Activated CD4-positive, alpha-beta T cell treated with anti-CD3 and anti-CD28 coated beads, Interleukin-2, amount 50 U/mL, for 16 hours (primary cell): ENCODE results near the gene NEO1.
A peak's percentile ranks its signal among the peaks of the same experiment; 100 is the strongest.
"Not testable (repeated sequence)": the region's sequence is repeated elsewhere in the genome, so short reads cannot be mapped to it uniquely, and the experiment has no call there.

Source experiments
- DNase-seq: peaks from one replicate; pipeline ENCODE4 v3.0.0-alpha.2; 2020

The NEO1 gene

DNA sequence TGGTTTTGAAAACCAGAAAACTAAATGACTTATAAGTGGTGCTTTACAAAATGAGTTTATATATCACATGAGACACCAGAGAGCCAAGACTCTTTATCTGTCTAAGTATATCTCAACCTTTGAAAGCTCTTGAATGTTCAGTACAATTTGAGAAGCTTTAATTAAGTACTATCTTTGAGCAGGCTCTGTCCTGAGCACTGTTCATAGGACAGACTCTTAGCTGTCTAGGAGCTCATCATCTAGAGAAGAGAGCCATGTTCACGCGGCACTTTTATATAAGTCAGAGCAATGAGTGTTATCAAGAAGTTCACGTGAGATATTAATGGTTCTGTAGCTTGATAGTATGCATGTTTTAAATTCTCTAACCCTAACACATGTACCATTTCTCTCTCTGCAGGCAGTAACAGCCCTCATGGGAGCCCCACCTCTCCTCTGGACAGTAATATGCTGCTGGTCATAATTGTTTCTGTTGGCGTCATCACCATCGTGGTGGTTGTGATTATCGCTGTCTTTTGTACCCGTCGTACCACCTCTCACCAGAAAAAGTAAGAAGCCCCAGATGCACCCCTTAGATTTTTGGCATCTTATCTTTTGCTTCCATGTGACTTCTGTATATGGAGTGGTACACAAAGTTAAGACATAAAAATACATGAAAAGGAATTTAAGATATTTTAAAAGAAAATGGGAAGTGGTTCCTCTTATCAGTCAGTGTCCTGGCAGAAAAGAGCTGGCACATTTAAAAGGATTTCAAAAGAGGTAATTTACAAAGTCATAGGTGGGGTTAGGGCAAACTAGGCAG is 230.5 kb downstream of the NEO1 start:
- DNase-seq = no peak

DNA sequence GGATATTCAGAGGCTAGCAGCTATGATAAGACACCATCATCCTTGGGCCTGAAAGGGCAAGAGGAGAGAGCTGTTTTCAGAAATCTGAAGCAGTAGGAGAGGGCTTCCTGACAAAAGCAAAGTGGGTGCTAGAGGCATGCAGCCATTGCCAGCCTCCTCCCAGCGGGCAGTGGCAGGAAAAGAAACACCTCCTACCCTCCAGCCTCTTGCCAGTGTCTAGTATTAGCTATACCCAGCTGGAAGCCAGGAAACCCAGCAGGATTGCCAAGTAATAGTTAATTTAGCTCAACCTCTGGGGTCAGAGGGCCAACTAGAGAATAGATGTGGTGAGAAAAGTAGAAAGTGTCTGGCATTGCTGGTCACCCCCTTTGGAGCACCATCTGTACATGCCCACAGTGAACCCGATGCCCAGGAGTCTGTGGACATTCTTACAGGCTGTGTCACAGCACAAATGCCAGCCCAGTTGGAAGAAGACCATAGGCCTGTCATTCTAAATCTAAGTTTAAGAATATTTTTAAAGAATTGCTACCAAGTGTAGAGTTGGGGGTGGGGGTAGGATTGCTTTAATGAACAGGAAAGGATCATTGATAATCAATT is 231.2 kb downstream of the NEO1 start:
- DNase-seq = no peak

DNA sequence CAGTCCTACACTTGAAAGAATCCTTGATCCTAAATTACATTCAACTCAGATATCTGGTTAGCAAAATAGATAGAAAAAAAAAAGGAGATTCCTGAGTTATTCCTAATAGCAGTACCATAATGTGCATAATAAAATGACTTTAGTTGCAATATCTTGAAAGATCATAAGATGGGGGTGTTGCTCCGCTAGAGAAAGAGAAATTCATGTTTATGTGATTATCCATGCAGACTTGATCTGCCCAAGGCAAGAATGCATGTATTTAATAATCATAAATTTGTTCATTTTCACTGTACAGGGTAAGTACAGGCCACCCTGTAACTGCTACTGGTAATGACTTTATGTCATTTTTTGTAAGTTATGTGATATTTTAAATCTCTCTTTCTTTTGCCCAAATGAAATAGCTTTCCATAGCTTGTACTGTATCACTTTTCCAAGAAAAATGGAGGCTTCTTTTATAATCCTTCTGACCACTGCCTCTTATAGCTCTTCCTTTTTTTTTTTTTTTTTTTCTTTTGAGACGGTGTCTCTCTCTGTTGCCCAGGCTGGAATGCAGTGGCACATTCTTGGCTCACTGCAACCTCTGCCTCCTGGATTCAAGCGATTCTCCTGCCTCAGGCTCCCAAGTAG is 231.9 kb downstream of the NEO1 start:
- no peak for DNase-seq

DNA sequence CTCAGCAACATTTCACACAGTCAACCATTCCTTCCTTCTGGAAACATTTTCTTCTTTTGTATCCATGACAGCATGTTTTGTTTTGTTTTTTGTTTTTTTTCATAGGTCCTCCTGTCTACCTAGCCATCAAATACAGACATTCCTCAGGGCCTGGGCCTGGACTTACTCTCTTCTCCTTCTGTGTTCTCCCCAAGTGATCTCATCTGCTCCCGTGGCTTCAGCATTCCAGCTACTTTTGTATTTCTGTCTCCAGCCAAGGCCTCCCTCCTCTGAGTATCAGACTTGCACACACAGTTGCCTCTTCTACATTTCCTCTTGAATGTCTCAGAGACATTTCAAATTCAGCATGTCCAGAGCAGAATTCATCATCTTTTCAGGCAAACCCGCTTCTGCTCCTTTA is 234.0 kb downstream of the NEO1 start:
- no peak for DNase-seq

DNA sequence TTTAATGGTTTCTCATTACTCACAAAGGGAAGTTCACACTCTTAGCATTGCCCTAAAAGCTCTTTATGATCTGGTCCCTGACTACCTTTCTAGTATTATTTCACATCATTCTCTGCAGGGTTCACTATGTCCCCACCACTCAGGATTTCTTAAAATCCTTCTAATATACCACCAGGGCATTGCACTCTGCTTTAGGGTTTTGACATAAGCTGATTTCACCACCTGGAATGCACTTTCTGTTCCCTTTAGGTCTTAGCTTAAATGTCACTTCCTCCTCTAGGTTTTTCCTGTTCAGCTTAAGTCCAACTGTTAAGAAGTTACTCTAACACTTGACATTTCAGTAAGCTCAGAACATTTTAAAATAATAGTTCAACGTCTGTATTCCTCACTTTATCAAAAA is 234.8 kb downstream of the NEO1 start:
- DNase-seq = no peak

DNA sequence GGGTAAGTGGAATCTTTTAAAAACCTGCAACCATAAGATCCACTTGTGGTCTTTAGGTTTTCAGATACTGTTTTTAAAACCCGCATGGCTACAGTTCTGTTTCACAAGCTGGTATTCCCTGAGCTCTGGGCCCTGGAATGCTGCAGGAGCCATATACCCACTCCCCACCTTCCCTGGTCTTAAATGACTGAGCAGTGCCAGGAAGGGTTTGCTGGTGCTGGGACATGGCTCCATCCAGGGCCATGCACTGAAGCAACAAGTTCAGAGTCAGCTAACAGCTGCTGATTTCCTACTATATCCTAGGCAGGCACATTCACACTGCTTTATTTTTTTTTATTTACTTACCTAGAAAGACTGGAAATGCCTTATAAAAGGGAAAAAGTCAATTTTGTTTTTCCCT is 239.2 kb downstream of the NEO1 start:
- DNase-seq = no peak

DNA sequence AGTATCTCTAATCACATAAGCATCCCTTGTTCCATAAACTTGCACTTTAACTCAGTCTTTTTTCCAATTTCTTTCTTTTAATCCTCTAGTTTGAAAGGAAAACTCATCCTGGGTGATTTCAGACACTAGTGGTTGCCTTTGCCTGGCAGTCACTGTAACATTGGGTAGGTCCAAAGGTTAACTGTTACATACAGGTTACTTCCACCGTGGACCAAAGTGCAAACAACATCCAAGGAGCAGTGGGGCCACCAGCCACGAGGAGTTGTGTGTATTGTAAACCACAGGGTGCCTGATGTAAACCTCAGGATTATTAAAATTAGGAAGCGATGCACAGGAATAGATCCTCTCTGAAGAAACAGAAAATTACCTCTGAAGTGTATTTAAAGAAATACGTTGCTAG is 241.5 kb downstream of the NEO1 start:
- no peak for DNase-seq

DNA sequence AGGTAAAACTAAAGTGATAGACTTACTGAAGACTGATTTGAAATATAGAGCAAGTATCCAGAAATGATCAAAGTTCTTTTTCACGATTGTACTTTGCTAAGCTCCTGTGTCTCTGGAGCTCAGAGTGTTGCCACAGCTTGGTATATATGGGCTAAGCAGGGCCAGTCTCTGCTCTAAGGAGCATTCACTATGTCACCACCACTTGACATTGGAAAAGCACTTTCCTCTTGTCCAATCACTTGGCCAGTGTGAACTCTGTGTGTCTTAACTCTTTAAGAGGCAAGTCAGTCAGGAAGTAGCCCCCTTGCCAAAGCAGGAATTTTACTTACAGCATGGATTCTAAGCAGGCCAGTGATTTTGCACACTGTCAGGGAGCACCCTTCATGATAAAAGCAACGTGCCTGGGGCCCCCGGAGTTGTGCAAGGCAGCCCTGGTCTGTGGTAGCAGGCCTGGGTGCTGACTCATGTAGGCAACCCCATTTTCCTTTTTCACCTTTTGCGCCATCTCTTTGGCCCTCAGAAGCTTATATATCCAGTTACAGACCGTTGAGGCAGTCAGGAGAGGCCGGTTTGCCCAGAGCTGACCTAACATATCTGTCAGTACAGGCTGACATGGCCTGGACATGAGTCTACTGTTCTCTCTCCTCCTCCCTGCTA is 243.5 kb downstream of the NEO1 start:
- DNase-seq = peak; percentile 3

DNA sequence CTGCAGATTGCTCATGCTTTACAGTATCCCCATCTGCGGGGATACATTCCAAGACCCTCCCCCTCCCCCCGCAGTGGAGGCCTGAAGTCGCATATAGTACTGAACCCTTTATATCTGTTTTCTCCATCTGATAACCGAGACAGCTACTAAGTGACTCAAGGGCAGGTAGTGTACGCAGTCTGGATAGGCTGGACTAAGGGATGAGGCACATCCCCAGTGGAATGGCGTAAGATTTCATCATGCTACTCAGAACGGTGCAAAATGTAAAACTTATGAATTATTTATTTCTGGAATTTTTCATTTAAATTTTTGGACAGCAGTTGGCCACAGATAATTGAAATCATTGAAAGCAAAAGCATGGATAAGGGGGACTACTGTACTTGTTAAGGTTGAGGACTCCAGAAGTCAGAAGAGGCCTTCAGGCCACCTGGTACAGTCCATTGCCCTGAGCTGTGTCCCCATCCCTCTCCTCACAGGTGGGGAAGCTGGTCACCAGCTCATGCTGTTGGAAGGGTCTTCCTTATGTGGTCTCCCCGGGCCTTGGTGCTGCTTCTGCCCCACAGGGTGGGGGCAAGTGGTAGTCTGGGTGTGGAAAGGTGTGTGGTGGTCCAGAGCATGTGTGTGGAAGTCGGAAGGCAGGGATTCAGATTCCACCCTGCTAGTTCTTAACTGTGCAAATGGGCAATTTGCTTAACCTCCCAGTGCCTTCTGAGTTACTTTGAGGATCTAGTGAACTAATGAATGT is 244.5 kb downstream of the NEO1 start:
- DNase-seq = no peak

DNA sequence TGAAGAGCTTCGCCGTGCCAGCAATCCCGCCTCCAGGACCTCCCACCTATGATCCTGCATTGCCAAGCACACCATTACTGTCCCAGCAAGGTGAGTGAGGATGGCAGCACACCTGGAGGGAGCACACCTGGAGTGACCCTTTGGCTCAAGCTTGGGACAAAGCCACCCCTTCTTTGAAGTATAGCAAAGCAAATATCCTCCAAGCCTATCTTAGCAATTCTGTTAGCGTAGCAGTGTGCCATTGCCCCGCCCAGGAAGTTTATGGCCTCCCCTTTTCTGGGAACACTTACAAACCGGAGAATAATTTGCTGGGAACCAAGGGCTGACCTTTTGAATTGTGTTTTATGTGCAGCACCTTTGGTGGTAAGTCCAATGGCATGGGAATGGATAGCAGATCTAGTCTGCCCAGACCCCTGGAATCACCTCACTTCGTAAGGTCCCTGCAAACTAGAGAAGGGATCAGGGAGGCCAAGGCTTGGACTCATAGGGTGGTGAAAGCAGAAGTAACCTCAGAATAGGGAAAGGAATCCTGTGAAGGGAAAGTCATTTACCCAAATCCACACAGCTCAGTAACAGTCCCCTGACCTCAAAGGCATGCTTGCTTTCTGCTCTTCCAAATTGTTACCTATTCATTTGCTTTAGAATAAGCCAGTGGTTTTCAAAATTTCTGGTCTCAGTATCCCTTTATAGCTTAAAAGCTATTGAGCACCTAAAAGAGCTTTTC is 246.4 kb downstream of the NEO1 start:
- DNase-seq = no peak

DNA sequence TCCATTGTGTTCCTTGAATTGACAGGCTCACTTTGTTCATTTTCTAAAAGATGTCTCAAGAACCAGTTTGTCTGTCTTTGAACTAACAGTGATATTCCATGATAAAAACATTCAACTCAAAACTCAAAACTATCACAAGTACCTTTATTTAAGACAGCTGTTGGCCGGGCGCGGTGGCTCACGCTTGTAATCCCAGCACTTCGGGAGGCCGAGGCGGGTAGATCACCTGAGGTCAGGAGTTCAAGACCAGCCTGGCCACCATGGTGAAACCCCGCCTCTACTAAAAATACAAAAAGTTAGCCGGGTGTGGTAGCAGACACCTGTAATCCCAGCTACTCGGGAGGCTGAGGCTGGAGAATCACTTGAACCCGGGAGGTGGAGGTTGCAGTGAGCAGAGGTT is 248.0 kb downstream of the NEO1 start:
- DNase-seq = not testable (repeated sequence)

DNA sequence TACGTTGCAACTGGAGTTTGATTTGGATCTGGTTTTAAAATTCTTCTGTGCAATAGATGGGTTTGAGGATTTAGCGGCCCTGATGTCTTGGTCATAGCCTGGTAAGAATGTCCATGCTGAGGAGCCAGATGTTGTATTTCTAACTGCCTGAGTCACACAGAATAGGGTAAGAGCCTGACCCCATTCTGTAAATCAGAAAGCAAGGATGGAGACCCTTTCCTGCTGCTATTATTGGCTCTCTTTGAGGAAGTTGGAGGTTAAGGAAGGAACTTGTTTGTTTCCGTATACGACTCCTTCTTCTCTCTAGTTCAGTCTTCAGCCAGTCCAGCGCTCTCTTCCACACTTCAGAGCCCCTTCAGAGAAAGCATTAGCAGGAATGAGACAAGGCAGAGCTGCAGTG is 251.4 kb downstream of the NEO1 start:
- DNase-seq = no peak

DNA sequence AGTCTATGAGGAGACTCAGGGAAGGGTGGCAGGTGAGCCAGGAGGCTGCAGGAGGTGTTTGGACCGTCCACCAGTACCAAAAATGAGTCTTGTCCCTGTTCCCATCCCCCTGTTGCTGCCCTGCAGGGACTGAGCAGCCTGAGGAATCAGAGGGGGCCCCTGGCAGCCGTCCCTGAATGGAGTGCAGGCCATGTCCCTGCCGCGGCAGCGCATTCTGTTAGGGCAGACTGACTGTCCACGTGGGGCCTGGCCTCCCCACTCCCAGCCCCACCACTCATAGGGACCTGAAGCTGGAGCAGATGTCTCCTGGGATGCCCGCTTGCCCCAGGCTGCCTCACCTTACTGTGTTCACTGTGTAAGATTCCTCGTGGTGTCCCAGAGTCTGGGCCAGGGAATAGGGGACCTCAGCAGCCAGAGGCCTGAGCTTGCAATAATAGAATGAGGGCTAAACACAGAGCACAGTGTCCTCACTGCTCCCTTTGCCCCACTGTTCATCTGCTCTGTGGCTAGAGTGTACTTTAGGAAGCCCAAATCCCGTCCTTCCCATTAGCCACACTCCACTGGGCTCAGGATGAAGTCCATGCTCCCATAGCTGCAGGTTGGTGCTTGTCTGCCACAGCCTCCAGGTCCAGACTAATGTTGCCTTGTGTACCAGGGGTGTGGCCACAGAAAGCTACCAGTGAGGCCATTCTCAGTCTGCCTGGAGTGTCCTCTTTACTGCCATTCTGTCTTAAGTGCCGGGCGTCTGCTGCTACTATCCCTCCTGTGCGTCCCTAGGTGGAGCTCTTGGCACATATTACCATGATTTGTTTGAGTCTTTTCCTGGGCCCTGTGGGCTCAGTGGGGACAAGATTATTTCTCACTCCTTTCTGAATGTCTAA is 253.3 kb downstream of the NEO1 start:
- DNase-seq = peak; percentile 43

DNA sequence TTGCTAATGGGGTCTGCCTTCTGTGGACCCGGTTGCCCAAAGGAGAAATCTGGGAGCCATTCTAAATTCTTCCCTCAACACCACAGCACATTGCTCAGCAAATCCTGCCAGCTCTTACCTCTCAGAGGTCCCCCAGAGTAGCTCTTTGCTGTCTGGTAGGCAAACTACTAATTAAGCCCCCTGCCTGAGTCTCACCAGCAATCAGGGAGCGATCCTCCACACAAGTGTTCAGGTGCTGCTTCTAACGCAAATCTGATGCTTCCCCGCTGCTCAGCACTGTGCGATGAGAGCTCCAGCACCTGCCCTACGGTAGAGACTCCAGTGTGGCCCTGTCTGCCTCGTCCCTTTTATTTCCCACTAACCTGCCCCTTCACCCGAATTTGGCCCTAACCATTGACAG is 256.0 kb downstream of the NEO1 start:
- DNase-seq = no peak

DNA sequence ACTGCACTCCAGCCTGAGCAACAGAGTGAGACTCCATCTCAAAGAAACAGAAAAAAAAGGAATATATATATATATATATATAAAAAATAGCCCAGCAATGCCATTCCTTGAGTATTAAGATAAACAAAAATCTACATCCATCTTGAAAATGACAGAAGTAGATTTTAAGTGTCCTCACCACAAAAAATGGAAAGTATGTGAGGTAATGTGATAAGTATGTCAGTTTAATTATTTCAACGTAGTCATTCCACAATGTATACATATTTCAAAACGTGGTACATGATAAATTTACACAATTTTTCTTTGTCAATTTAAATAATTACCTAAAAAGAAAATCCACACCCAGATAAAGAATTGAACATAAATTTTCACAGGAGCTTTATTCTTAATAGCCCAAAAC is 261.6 kb downstream of the NEO1 start:
- no peak for DNase-seq

DNA sequence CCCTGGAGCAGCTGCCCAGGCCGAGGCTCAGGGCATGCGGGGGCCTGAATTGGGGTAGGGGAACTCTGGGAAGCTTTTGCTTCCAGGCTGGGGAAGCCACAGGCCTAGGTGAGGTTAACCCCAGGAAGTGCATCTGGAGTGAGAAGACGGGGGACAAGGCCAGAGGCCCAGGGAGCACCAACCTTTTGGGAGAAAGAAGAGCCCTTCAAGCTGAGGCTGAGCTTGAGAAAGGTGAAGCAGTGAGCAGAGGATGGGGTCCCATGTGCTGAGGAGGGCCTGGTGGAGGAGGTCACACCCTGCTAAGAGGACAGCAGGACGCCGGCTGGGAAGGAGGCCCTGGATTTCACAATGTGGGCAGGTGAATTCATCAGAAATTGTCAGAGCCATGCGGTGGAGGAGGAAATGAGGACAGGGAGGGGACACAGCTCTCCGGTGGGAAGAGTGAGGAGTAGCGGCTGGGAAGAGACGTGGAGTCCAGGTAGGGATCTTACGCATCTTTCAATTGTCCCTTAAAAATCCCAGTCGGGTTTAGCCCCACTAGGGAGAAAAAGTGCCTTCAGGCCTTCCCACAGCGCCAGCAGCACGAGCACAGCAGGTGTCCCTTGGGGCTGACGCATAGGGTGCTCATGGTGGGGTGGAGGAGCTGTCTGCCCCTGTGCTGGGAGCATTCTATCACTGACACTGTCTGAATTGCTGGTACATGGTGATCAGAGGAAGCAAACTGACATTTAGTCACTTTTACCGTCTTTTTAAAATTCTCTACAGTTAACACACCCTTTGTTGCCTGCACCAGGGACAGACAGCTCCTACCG is 265.6 kb downstream of the NEO1 start:
- no peak for DNase-seq

DNA sequence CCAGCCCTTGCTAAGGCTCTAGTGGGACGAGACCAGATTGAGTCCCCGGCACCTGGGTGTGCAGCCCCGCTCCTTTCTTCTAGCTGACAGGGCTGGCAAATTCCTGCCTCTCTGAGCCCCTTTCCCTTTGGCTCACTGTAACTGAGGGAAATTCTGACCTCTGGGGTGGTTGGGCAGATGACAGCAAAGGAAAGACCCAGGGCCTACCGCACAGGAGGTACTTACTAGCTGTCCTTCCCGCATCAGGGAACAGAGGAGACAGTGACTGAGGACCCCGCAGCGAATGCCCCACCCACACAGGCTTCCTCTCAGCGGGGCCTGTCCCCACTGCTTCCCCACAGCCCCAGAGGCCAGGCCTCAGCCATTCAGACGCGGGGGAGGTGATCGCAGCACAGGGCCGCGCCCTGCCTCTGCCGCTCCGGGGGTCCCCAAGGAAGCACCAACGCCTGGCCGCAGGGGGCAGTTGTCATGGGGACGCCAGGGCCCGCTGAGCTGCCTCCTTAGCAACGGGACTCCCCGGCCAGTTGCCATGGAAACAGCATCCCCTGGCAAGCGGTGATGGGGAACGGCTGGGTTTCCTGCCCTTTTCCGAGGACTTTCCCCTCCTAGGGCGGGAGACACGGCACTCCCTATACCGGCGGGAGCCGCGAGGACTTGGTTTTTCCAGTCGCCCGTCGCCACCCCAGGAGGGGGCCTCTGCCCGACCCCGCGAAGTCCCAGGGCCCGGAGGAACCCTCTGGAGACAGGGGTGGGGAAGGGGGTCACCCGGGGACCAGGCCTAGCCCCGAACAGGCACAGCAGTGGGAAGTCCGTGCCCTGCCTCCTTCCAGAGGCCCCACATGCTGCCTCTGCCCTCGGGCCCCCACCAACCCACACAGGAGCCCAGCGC is 266.4 kb downstream of the NEO1 start:
- no peak for DNase-seq

DNA sequence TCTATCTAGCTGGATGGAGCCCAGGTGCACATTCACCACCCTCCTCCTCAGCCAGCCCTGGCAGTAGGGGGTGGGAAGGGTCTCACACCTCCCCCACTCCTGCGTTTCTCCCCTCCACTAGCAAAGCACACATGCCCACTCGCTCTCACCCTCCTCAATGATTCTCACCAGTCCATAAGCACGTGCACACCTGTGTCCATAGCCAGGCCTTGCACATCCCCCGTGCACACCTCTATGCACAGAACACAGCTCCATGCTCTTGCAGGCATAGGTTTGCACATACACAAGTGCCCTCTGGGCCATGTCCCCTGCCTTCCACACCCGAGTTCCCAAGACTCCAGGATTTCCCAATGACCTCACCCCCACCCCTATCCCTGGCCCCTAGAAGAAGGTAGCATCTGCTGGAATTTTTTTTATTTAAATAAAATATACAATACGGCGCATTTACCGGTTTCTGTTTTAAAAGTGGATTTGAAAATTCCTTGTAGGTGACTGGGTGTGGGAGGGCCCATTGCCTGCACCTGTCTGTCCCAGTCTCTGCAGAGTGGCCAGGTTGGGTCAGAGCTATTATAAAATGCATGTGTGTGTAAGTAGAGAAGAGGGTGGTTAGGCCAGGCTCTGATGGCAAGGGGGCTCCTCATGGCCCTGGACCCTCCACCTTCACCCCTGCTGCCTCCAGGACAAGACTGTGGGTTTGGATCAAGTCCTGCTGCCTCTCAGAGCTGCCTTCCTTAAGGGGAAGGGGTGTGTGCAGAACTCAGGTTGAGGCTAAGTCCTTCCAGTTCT is 267.4 kb downstream of the NEO1 start:
- DNase-seq = no peak
